OCI-LY1 (cell line): ENCODE data around the gene C20orf204.

Source experiments
- EZH2 ChIP-seq: fragments of 200-600 bp; sonication (generic), shearing (Covaris generic); IDR thresholded peaks from 2 replicates; pipeline ENCODE4 v1.8.0; 2017; ENCODE audit warnings: borderline replicate concordance, mixed run types, mild to moderate bottlenecking, antibody characterized with exemption, low read length, moderate library complexity, mixed read lengths
- TF ChIP-seq, protein P1 (sequence below): fragments of 200-600 bp; sonication (generic), shearing (Covaris generic); IDR thresholded peaks from 2 replicates; pipeline ENCODE4 v1.5.1; 2017; ENCODE audit warnings: mild to moderate bottlenecking, antibody characterized with exemption, low read length, moderate library complexity, mixed read lengths

DNA sequence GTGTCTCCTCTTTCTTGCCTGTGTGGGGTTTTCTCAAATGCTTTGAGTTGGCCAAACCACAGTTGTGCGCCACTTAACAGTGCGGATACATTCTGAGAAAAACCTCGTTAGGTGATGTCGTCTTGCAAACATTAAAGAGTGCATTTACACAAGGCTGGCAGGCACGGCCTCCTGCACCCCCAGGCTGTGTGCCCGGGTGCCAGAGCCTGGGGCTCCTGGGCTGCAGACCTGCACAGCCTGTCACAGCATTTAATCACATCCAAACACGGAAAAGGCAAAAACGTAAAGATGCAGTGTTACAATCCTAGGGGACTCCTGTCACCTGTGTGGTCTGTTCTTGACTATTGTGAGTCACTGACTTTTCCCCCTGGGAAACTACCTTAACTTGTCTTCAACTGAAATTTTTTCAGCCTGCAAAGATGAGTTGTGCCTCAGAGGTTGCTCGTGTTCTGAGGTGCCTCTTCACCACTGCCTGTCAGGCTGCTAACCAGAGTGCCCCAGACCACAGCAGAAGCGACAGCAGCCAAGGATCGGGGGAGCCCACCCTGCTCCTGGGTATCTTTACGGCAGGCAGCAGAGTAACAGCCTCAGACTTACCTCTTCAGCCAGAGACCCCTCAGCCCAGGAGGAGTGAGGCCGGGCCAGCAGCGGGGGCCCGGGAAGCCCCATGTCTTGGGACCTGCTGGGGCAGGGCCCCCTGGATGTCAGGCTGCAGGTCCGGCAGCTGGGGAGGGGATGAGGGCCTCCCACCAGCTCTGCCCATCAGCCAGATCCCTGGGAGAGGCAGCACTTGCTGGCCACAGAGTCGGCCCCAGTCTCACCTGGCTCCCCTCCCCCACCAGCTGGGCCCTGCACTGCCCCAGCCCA, 683 bp upstream of the C20orf204 start:
- TF ChIP-seq, protein P1, sequence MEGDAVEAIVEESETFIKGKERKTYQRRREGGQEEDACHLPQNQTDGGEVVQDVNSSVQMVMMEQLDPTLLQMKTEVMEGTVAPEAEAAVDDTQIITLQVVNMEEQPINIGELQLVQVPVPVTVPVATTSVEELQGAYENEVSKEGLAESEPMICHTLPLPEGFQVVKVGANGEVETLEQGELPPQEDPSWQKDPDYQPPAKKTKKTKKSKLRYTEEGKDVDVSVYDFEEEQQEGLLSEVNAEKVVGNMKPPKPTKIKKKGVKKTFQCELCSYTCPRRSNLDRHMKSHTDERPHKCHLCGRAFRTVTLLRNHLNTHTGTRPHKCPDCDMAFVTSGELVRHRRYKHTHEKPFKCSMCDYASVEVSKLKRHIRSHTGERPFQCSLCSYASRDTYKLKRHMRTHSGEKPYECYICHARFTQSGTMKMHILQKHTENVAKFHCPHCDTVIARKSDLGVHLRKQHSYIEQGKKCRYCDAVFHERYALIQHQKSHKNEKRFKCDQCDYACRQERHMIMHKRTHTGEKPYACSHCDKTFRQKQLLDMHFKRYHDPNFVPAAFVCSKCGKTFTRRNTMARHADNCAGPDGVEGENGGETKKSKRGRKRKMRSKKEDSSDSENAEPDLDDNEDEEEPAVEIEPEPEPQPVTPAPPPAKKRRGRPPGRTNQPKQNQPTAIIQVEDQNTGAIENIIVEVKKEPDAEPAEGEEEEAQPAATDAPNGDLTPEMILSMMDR = no peak
- TF ChIP-seq EZH2 = no peak
